ENCODE measurements around the gene FLNB. TPM values are rescaled to one million over a fixed set of nuclear protein-coding genes. Genes with fewer than 3 reads are reported as not detected.

The FLNB gene
- total RNA-seq, 2 donors from 2014 or later, result 37.6 to 59.6 TPM

DNA sequence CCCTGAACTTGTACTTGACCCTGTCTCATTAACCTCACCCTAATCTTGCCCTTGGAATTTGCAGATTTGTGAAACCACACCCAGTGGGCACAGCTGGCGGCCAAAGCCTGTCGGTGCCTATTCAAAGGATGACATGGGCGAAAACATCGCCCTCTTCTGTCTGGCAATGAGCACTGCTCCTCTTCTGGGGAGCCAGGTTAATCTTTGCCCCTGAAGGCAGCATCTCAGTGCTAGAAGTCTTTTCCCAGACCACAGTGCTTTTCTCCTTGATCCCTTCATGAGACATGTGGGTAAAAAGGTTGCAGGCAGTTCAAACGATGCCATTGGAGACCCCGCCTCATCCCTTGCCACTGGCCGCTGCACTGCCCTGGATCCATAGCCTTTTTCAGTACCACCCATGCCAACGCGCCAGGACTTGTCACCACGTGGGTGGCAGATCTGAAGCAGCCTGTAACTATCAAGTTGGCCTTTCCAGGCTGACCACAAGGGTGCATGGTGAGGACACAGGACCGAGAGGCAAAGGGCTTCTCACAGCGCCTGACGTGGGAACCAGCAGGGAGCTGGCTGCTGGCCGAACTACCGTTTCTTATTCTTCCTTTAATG is 209.1 kb downstream of the FLNB start:
- H3K36me3 ChIP-seq, result no peaks in the 10 kb centered on the region
- TF ChIP-seq, protein P1, sequence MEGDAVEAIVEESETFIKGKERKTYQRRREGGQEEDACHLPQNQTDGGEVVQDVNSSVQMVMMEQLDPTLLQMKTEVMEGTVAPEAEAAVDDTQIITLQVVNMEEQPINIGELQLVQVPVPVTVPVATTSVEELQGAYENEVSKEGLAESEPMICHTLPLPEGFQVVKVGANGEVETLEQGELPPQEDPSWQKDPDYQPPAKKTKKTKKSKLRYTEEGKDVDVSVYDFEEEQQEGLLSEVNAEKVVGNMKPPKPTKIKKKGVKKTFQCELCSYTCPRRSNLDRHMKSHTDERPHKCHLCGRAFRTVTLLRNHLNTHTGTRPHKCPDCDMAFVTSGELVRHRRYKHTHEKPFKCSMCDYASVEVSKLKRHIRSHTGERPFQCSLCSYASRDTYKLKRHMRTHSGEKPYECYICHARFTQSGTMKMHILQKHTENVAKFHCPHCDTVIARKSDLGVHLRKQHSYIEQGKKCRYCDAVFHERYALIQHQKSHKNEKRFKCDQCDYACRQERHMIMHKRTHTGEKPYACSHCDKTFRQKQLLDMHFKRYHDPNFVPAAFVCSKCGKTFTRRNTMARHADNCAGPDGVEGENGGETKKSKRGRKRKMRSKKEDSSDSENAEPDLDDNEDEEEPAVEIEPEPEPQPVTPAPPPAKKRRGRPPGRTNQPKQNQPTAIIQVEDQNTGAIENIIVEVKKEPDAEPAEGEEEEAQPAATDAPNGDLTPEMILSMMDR (IDR thresholded peaks at IDR 0.05), result peak; percentile 52 to 84
- H3K27ac ChIP-seq, result peak overlapping the region in 1 of 2 donors; percentile 12
- H3K27me3 ChIP-seq, result no peaks in the 10 kb centered on the region
- peak; percentile 89 for DNase-seq (ENCODE audit: low spot score)
- no peaks in the 10 kb centered on the region for H3K9me3 ChIP-seq
- H3K4me1 ChIP-seq, result peaks cover 0 to 14% of the 10 kb centered on the region in 2 donors
- no peak overlapping the region for H3K4me3 ChIP-seq

DNA sequence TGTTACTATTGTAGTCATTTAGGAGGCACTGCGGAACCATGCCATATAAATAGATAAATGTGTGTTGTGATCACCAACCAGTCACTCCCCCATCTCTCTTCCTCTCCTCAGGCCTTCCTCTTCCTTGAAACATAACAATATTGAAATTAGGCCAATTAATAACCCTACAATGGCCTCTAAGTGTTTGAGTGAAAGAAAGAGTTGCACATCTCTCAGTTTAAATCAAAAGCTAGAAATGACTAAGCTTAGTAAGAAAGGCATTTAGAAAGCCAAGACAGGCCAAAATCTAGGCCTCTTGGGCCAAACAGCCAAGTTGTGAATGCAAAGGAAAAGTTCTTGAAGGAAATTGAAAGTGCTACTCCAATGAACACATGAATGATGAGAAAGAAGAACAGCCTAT is 210.7 kb downstream of the FLNB start:
- Histone ChIP-seq H3K9me3 (no peaks in the 10 kb centered on the region), H3K27me3 (no peaks in the 10 kb centered on the region), H3K4me3 (no peak overlapping the region), H3K36me3 (no peaks in the 10 kb centered on the region), H3K27ac (no peak overlapping the region), H3K4me1 (peaks cover 0 to 14% of the 10 kb centered on the region in 2 donors)
- TF ChIP-seq, protein P1 (IDR thresholded peaks at IDR 0.05), result no peak
- no peak for DNase-seq (ENCODE audit: low spot score)

Other genes starting within 250 kb of the FLNB start
- gene DNASE1L3, start 202.6 kb downstream of the FLNB start, total RNA-seq, result 10 to 100 TPM in 1 of 2 donors, 1 to 10 TPM in 1; 1.5 to 11.5 TPM
- gene ABHD6, start 229.4 kb downstream of the FLNB start, total RNA-seq, result 10 to 100 TPM; 11.3 to 13.8 TPM

Measured in right atrium auricular region (tissue), 2 donors.